Panc1 (cell line): Measurements from ENCODE around the gene PTK6.

ENCODE experiments used
- CTCF ChIP-seq: fragments of 450-650 bp; IDR thresholded peaks from 2 replicates; pipeline ENCODE4 v1.5.1; 2017; ENCODE audit warnings: mild to moderate bottlenecking
- POLR2AphosphoS5 ChIP-seq: IDR thresholded peaks from 2 replicates; pipeline ENCODE4 v1.6.1; 2012; ENCODE audit warnings: mild to moderate bottlenecking, low read depth, low read length, moderate library complexity
- SIN3A ChIP-seq: IDR thresholded peaks from 2 replicates; pipeline ENCODE4 v1.6.1; 2012; ENCODE audit warnings: low read depth, mild to moderate bottlenecking, low read length, moderate library complexity, borderline replicate concordance; ENCODE audit not compliant: insufficient read depth

DNA sequence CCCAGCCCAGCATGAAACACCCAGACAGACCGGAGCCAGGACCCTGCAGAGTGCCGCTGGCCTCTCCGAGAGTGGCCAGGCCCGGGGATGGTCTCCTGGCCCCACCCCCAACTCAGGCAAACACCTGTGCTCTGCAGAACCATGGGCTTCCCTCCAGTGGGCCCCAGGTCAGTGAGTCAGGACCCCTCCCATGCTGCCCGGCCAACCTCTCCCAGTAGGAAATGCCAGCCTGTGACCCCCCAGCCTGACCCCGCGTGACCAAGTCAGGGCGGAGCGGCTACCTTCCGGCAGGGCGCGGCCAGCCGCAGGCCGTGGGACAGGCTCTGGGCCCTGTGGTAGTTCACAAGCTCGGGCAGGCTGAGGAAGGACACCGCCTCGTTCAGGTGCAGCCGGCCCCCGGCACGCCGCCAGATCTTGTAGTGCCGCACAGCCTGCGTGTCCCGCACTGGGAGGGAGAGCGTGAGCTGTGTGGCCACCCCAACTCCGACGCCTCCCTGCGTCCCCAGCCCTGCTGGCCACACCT, 3.2 kb downstream of the PTK6 start:
- TF ChIP-seq POLR2AphosphoS5 (no peak; the same call in 1 of the 2 replicates), CTCF (no peak), SIN3A (no peak)
